Activated naive CD8-positive, alpha-beta T cell treated with anti-CD3 and anti-CD28 coated beads, Interleukin-2, amount 10 ng/mL, durations not matched to agents 7 days and 5 days (primary cell): Measurements from ENCODE around the gene ZNHIT6. TPM values are rescaled to one million over a fixed set of nuclear protein-coding genes. Genes with fewer than 3 reads are reported as not detected.

ENCODE experiments used
- ATAC-seq: fragments of 150-1000 bp; cut with Tn5 transposase; one replicate; pipeline ENCODE4 v1.10.0; 2021; ENCODE audit warnings: low read depth, moderate library complexity
- POLR2A ChIA-PET: fragments of 350-600 bp; sonication (Branson Sonifier 250); formaldehyde crosslinking; loops from one replicate; lab custom pipeline; 2021; ENCODE audit warnings: antibody characterized with exemption; lab: Charles Lee
- DNase-seq: peaks from one replicate; pipeline ENCODE4 v3.0.0; 2021
- H3K27ac Mint-ChIP-seq: one replicate; pipeline ENCODE4 v1.8.0; 2022; ENCODE audit warnings: mild to moderate bottlenecking, mixed read lengths
- H3K27me3 Mint-ChIP-seq: one replicate; pipeline ENCODE4 v1.8.0; 2022; ENCODE audit warnings: mild to moderate bottlenecking, moderate library complexity, mixed read lengths
- H3K36me3 Mint-ChIP-seq: one replicate; pipeline ENCODE4 v1.8.0; 2021; ENCODE audit warnings: mild to moderate bottlenecking, mixed read lengths
- H3K4me1 Mint-ChIP-seq: one replicate; pipeline ENCODE4 v1.8.0; 2021; ENCODE audit warnings: mixed read lengths
- H3K4me3 Mint-ChIP-seq: one replicate; pipeline ENCODE4 v1.8.0; 2022; ENCODE audit warnings: mild to moderate bottlenecking, moderate library complexity, mixed read lengths
- H3K9me3 Mint-ChIP-seq: one replicate; pipeline ENCODE4 v1.8.0; 2021; ENCODE audit warnings: mixed read lengths
- total RNA-seq, 2 experiments: library from RNA; stranded (reverse); gene quantifications; one replicate each; pipeline ENCODE4 v1.2.3, GENCODE V29; 2021

ZNHIT6 gene
- total RNA-seq, 2 experiments from 2014 or later: 16.9 to 18.4 TPM

DNA sequence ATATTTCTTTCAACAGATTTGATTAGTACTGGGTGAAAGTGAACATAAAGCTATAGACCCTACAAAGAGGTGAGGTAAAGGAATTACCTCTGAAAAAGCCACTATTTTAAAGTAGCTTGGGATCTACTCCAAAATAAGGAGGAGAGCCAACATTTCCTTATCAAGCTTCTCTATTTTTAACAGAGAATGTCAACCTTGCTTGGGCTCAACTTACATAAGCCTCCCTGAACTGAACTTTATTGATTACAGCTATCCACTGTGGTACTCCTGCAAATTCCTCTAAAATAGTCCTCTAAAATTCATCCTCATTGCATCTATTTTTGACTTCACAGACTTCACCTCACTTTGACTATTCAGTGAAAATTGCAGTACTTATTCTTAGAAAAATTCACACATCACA, 10.3 kb downstream of the ZNHIT6 start:
- DNase-seq (no peak), ATAC-seq (no peak)
- H3K27me3 Mint-ChIP-seq: no peaks in the 10 kb centered on the region
- H3K27ac Mint-ChIP-seq: no peak overlapping the region
- H3K4me1 Mint-ChIP-seq: peaks cover 2% of the 10 kb centered on the region
- H3K4me3 Mint-ChIP-seq: no peak overlapping the region
- POLR2A ChIA-PET: interaction anchor here (1.6 kb wide), 1 partner anchor 11 kb away, joined by 3 read pairs; the partner anchor contains the start of gene ZNHIT6
- peaks cover 10% of the 10 kb centered on the region for H3K36me3 Mint-ChIP-seq
- no peaks in the 10 kb centered on the region for H3K9me3 Mint-ChIP-seq

DNA sequence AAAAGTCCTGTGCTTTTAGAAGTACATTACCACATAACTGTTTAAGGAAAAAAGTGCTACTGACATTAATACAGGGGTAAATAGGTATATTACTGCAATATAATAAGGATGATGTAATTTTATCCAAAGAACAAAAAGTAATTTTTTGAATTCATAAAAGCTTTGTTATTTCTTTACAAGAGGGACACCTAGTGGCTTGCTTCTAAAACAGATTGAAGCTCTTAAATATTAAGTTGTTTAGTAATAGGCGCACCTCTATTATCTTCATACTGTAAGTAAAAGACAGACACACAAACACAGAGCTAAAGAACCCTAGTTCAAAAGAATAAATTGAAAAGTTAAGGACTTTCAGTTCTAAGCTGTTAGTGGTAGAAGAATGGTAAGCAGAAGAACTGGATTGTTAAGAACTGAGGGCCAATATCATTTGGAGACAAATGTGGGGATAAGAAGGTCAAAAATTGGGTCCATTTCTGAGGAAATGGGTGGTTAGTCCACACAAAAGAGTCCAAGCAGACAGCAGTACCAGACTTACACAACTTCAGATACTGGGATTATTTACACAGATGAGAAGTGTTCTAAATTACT, 15.4 kb downstream of the ZNHIT6 start:
- Mint-ChIP-seq H3K27me3 (no peaks in the 10 kb centered on the region), H3K36me3 (peaks cover 4% of the 10 kb centered on the region), H3K9me3 (no peaks in the 10 kb centered on the region), H3K27ac (no peak overlapping the region), H3K4me1 (no peaks in the 10 kb centered on the region), H3K4me3 (no peak overlapping the region)
- POLR2A ChIA-PET: interaction anchor here (0.7 to 1.0 kb wide), 2 partner anchors 360 to 416 kb away, joined by 3 to 4 read pairs; partner anchors contain the start of gene BCL10
- DNase-seq (no peak), ATAC-seq (no peak)

DNA sequence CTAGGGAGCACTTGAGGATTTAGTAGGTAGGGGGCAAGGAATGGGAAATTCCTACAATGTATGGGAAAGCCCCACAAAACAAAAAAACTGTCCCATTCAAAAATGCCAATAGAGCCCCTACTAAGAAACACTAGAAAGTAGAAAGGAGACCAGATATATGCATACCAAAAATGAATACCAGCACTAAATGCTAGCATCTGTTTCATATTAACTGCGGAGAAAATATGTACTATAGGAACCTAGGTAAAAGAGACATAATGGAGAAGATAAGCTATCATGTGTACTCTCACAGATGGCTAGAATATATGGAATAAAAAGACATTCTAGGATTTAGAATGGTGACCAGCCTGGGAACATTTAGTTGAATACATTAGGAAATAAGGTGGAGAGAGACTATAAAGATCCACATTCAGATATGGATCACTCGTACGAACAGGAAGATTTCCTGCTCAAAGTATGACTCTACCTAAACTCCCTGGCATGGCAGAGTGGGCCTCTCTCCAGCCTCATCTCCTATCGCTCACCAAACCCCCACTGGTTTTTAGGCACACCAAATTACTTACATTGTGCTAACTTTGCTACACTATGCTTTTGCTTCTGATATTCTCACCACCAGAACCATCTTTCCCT, 18.3 kb downstream of the ZNHIT6 start:
- Mint-ChIP-seq H3K36me3 (peaks cover 8% of the 10 kb centered on the region), H3K9me3 (no peaks in the 10 kb centered on the region)

DNA sequence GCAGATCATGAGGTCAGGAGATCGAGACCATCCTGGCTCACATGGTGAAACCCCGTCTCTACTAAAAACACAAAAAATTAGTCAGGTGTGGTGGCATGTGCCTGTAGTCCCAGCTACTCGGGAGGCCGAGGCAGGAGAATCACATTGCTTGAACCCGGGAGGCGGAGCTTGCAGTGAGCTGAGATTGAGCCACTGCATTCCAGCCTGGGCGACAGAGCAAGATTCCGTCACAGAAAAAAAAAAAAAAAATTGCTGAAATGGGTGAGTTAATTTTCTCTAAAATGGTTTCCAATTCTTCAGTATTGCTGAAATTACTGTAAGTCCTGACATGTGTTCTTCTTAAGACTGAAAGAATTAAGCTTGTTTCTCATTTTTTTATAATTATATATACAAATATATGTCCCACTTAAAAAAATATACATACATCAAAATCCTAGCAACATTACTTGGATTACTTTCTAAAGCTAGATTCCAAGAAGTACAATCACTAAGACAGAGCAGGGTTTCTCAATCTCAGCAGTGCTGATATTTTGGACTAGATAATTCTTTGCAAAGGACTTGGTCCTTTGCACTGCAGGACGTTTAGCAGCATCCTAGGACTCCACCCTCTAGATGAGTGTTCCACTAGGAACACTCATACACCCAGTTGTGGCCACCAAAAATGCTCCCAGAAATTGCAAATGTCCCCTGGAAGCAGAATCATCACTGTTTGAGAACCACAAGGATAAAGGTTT, 24.8 kb downstream of the ZNHIT6 start:
- Mint-ChIP-seq H3K27ac (no peak overlapping the region), H3K4me1 (no peaks in the 10 kb centered on the region), H3K9me3 (no peaks in the 10 kb centered on the region), H3K36me3 (peaks cover 9% of the 10 kb centered on the region), H3K4me3 (no peak overlapping the region), H3K27me3 (no peaks in the 10 kb centered on the region)
- POLR2A ChIA-PET: no interaction called here
- no peak for ATAC-seq
- DNase-seq: no peak

More for the DNA sequence above, 18.3 kb downstream of the ZNHIT6 start:
- POLR2A ChIA-PET: no interaction called here
- ATAC-seq (no peak), DNase-seq (no peak)
- Mint-ChIP-seq H3K27ac (no peak overlapping the region), H3K4me3 (no peak overlapping the region), H3K4me1 (no peaks in the 10 kb centered on the region), H3K27me3 (no peaks in the 10 kb centered on the region)

DNA sequence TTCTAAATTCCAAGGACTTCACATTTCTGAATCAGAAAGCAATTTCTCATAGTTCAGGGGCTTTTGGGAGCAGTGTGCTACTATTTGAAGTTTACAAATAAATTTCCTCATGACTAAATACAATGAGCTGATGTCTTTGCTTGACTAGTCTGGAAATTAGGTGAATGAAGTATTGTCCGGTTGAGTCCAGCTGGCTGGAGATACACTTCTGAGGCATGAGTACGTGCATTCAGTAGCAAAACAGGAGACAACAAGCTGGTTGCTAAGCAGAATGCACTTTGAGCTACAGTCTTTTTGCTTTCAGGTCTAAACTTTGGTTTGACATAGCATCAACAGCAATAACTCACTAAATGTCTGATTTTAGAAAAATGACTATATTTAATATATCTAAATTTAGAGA, 27.1 kb downstream of the ZNHIT6 start:
- Mint-ChIP-seq H3K36me3 (peaks cover 3% of the 10 kb centered on the region), H3K27ac (no peak overlapping the region), H3K27me3 (no peaks in the 10 kb centered on the region), H3K9me3 (no peaks in the 10 kb centered on the region), H3K4me3 (no peak overlapping the region), H3K4me1 (peaks cover 7% of the 10 kb centered on the region)
- no peak for ATAC-seq
- POLR2A ChIA-PET: no interaction called here
- DNase-seq: no peak

DNA sequence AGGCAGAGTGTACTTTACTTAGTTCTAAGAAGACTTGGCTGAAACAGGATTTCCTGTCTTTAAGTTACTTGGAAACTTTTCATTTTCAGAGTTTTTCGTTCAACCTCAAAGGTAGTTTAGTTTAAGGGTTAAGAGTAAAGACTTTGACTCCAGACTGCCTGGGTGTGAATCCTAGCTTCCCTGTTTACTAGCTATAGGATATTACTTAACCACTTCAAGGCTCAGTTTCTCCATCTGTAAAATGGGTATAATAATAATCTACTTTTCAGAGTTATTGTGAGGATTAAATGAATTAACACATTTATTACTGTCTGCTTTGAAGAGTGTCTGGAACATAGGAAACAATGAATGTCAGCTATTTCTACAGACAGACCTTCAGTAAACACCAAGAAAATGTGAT, 30.0 kb downstream of the ZNHIT6 start:
- Mint-ChIP-seq H3K36me3 (peaks cover 5% of the 10 kb centered on the region), H3K9me3 (no peaks in the 10 kb centered on the region), H3K27ac (no peak overlapping the region), H3K4me1 (peaks cover 7% of the 10 kb centered on the region), H3K4me3 (no peak overlapping the region), H3K27me3 (no peaks in the 10 kb centered on the region)
- no peak for DNase-seq
- POLR2A ChIA-PET: no interaction called here
- ATAC-seq: no peak

DNA sequence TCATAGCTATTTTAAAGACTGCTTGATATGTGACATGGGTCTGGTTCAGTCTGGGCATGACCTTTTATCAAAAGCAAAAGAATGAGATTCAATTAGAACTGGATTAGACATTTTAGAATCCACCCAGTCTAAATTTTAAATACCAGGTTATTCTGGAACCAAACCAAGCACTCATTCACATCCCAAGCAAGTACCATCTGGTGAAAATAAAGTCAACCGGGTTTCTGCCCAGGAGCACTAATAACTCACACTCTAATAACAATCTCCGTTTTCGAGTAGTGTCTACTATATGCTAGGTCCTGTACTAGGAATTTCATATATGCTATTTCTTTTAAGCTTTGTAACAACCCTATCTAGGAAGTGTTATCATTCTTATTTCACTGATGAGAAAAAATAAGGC, 30.6 kb downstream of the ZNHIT6 start:
- no peak for DNase-seq
- H3K36me3 Mint-ChIP-seq: peaks cover 5% of the 10 kb centered on the region
- no peak overlapping the region for H3K4me3 Mint-ChIP-seq
- H3K4me1 Mint-ChIP-seq: peaks cover 7% of the 10 kb centered on the region
- H3K27ac Mint-ChIP-seq: no peak overlapping the region
- no peak for ATAC-seq
- no peaks in the 10 kb centered on the region for H3K9me3 Mint-ChIP-seq
- H3K27me3 Mint-ChIP-seq: no peaks in the 10 kb centered on the region
- POLR2A ChIA-PET: no interaction called here

DNA sequence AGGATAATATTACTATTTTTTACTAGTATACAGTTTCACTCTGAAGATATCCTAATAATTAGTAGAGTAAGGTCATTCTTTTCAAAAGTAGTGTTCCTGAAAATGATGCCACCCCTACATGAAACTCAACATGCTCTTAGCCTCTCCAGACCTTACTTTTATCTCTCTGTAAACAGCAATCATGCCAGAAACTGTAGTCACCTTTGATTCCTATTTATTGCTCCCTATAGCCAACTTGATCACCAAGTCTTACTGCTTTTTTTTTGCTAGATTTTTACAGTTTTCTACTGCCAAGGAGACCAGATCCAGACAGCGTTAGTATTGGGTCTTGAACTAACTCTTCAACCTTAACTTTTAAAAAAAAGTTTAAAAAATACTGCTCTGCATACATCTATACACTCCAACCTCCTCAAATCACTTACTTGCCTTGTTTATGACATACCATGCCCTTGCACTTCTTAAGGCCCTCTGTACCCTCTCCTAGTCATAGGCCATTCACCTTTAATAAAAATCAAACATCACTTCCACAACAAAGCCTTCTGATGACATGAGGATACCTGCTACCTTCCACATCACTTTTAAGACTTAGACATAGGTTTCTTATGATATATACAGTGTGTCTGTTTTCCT, 36.1 kb downstream of the ZNHIT6 start:
- Mint-ChIP-seq H3K36me3 (peaks cover 18% of the 10 kb centered on the region), H3K4me1 (no peaks in the 10 kb centered on the region), H3K27ac (no peak overlapping the region), H3K9me3 (no peaks in the 10 kb centered on the region), H3K4me3 (no peak overlapping the region), H3K27me3 (no peaks in the 10 kb centered on the region)
- ATAC-seq (no peak), DNase-seq (no peak)
- POLR2A ChIA-PET: no interaction called here

DNA sequence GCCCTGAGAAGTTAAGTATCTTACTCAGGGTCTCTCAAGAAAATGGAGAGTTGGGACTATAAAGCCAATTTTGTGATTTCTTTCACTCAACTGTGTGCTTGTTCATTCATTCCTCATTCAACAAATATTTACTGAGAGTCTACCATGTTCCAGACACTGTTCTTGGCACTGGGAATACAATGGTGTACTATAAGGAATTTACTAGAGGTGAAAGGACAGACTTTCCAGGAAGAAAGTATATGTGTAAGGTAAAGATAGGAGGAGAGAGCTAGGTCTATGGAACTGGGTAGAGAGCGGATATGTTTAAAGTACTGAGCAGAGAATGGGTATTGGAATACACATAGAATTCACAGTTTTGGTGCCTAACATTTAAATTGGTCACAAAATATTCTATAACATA, 42.3 kb downstream of the ZNHIT6 start:
- ATAC-seq (no peak), DNase-seq (no peak)
- Mint-ChIP-seq H3K27ac (no peak overlapping the region), H3K4me3 (no peak overlapping the region), H3K27me3 (no peaks in the 10 kb centered on the region), H3K36me3 (peaks cover 20% of the 10 kb centered on the region), H3K9me3 (no peaks in the 10 kb centered on the region), H3K4me1 (no peaks in the 10 kb centered on the region)
- POLR2A ChIA-PET: no interaction called here

DNA sequence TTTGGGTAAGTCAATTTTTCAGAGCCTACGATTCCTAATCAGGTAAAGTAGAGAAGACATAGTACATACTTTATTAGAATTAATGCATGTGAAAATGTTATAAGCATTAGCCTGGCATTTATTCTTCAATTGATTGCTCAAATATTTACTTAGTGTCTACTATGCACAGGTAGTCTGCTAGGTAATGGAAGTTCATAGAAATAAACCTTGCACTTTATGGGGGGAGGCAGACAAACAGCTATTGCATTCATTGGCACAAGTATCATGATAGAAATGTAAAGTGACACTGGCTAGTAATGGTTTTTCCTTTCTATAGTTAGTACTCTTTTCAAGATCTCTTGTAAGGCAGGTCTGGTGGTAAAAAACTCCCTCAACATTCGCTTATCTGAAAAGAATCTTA, 44.9 kb downstream of the ZNHIT6 start:
- Mint-ChIP-seq H3K9me3 (no peaks in the 10 kb centered on the region), H3K27me3 (no peaks in the 10 kb centered on the region), H3K36me3 (peaks cover 10% of the 10 kb centered on the region), H3K4me3 (no peak overlapping the region), H3K27ac (no peak overlapping the region), H3K4me1 (no peaks in the 10 kb centered on the region)
- DNase-seq: no peak
- POLR2A ChIA-PET: no interaction called here
- no peak for ATAC-seq

DNA sequence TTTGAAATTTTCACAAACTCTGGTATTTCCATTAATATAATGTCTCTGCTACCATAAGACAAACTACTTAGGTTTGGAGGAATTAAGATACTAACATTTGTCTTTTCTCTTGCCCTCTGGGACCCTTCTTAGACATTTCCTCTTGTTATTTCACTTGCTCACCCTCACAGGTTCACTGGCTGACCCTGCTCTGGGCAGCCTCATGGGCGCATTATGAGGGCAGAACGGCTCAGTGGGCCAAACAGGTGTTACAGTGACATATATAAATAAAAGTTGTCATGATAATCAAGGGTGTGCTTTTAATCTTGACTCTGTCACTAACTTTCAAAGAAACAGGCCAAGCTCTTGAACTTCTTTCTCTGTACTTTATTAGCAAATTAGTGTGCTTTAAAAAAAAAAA, 46.5 kb downstream of the ZNHIT6 start:
- POLR2A ChIA-PET: no interaction called here
- no peak overlapping the region for H3K27ac Mint-ChIP-seq

DNA sequence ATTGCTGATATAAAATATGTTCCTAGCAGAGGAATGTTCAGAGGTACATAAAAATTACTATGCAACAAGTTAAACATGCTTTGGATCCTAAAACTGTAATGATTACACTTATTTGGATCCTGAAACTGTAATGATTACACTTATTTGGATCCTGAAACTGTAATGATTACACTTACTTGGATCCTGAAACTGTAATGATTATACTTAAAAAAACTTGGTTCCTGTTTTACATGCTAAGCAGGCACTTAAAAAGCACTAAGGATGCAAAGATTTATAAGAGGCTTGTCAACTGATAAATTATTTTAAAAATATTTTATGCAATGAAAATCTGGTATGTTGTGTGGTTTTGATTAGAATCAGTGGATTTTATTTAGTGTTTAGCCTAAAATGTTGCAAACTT, 47.7 kb downstream of the ZNHIT6 start:
- Mint-ChIP-seq H3K4me3 (no peak overlapping the region), H3K36me3 (peaks cover 9% of the 10 kb centered on the region), H3K27me3 (no peaks in the 10 kb centered on the region), H3K4me1 (no peaks in the 10 kb centered on the region), H3K27ac (no peak overlapping the region), H3K9me3 (no peaks in the 10 kb centered on the region)
- no peak for ATAC-seq
- POLR2A ChIA-PET: no interaction called here
- no peak for DNase-seq

More for the DNA sequence above, 46.5 kb downstream of the ZNHIT6 start:
- Mint-ChIP-seq H3K36me3 (peaks cover 10% of the 10 kb centered on the region), H3K4me1 (no peaks in the 10 kb centered on the region), H3K27me3 (no peaks in the 10 kb centered on the region), H3K4me3 (no peak overlapping the region), H3K9me3 (no peaks in the 10 kb centered on the region)
- ATAC-seq (no peak), DNase-seq (no peak)

DNA sequence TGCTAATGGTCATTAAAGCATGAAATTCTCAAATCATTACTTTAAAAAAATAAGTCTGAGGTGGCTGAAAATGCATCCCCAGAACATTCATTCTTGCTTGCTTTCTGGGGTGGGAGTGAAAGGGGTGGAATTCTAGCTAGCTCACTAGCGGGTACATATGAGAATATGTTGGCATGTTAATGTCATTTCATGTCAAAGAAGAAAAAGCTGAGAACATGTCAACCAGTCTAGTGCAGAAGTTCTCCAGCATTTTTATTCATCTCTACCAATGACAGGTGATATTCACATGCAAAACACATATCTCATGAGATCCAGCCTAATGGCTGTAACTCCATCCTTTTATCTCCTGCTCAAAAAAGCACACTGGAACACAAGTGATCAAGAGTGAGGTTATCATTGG, 49.1 kb downstream of the ZNHIT6 start:
- Mint-ChIP-seq H3K9me3 (no peaks in the 10 kb centered on the region), H3K27me3 (no peaks in the 10 kb centered on the region), H3K27ac (no peak overlapping the region), H3K4me1 (no peaks in the 10 kb centered on the region), H3K4me3 (no peak overlapping the region), H3K36me3 (peaks cover 11% of the 10 kb centered on the region)
- ATAC-seq: no peak
- no peak for DNase-seq
- POLR2A ChIA-PET: no interaction called here
